Loucy (cell line): Measurements from ENCODE around the gene CEP152.

Experiments
- CTCF ChIP-seq: fragments of 200-600 bp; sonication (generic); conservative IDR thresholded peaks from 2 replicates; pipeline ENCODE4 v1.5.1; 2014; ENCODE audit warnings: mild to moderate bottlenecking, antibody characterized with exemption, low read length
- EZH2phosphoT487 ChIP-seq: fragments of 200-600 bp; IDR thresholded peaks from 2 replicates; pipeline ENCODE4 v1.6.1; 2018; ENCODE audit warnings: antibody characterized with exemption, mild to moderate bottlenecking, moderate library complexity, borderline replicate concordance

GRCh38 chr15:48710952-48711495 is 99.8 kb downstream of the CEP152 start:
- no peak for TF ChIP-seq CTCF
- no peak for TF ChIP-seq EZH2phosphoT487
